Gastrocnemius medialis (tissue), 4 donors: ENCODE results near the gene SACS.

Source experiments
- POLR2A ChIP-seq, 2 donors: fragments of 450-650 bp; IDR thresholded peaks; one replicate each; pipeline ENCODE4 v1.6.1; 2017; ENCODE audit warnings: antibody characterized with exemption in 2 of 2, mild to moderate bottlenecking in 2 of 2, moderate library complexity in 2 of 2
- TF ChIP-seq, protein P1 (sequence below), 5 experiments: fragments of 450-650 bp in 3 of 5; fragments of 200-600 bp in 2 of 5; sonication (generic) in 2 of 5; IDR thresholded peaks in 4 of 5; conservative IDR thresholded peaks in 1 of 5; 1 replicate in 4 of 5; 2 replicates in 1 of 5; pipeline ENCODE4 v1.5.1; 2016 to 2019; ENCODE audit warnings: antibody characterized with exemption in 5 of 5, mild to moderate bottlenecking in 3 of 5, moderate library complexity in 3 of 5

DNA sequence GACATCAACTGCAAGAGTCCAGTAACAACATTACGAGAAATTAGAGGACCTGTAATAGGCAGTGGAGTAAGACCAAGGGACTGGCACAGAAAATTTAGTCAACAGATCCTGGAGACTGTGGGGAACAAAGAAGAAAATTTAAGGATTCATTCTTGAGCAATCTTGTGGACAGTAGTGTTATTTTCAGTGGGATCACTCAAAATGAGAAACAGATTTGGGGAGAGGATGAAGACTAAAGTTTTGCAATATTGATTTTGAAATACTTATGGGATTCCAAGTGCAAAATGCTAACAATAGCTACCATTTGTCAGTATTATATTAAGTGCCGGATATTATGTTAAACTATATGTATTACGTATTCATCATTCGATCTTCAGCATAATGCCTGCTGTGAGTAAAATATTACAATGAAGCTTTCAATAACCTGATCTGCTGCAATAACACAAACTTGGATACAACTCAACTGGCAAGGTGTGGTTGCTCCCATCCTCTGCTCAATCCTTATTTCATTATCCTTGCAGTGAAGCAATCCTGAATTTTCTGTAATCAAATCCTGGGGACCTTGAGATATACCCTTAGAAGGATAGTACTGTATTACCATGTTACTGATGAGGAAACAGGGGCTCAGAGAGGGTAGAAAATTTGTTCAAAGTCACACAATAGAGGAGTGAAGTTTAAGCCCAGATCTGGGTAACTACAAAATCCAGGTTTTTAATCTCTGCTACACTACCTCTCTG, 84.2 kb downstream of the SACS start:
- TF ChIP-seq, protein P1, sequence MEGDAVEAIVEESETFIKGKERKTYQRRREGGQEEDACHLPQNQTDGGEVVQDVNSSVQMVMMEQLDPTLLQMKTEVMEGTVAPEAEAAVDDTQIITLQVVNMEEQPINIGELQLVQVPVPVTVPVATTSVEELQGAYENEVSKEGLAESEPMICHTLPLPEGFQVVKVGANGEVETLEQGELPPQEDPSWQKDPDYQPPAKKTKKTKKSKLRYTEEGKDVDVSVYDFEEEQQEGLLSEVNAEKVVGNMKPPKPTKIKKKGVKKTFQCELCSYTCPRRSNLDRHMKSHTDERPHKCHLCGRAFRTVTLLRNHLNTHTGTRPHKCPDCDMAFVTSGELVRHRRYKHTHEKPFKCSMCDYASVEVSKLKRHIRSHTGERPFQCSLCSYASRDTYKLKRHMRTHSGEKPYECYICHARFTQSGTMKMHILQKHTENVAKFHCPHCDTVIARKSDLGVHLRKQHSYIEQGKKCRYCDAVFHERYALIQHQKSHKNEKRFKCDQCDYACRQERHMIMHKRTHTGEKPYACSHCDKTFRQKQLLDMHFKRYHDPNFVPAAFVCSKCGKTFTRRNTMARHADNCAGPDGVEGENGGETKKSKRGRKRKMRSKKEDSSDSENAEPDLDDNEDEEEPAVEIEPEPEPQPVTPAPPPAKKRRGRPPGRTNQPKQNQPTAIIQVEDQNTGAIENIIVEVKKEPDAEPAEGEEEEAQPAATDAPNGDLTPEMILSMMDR (IDR thresholded peaks at IDR 0.05 in 4 of 5, conservative IDR thresholded peaks at IDR 0.05 in 1 of 5): no peak
- TF ChIP-seq POLR2A (IDR thresholded peaks at IDR 0.05): no peak
